Mesothelial cell of epicardium (in vitro differentiated cells): ENCODE results near the gene CCDC154. TPM values are rescaled to one million over a fixed set of nuclear protein-coding genes. Genes with fewer than 3 reads are reported as not detected.

ENCODE experiments used
- DNase-seq, 2 experiments: peaks; one replicate each; pipeline ENCODE4 v3.0.0; 2021; ENCODE audit warnings: low spot score in 2 of 2; ENCODE audit not compliant: unreplicated experiment in 2 of 2
- H3K27ac Mint-ChIP-seq: 2 replicates; pipeline ENCODE4 v1.8.0; 2021; ENCODE audit warnings: mixed read lengths
- H3K27me3 Mint-ChIP-seq: 2 replicates; pipeline ENCODE4 v1.8.0; 2021; ENCODE audit warnings: low read depth, mixed read lengths
- H3K36me3 Mint-ChIP-seq: 2 replicates; pipeline ENCODE4 v1.8.0; 2021; ENCODE audit warnings: mixed read lengths
- H3K4me1 Mint-ChIP-seq: 2 replicates; pipeline ENCODE4 v1.8.0; 2021; ENCODE audit warnings: mixed read lengths
- H3K4me3 Mint-ChIP-seq: 2 replicates; pipeline ENCODE4 v1.8.0; 2021; ENCODE audit warnings: mild to moderate bottlenecking, moderate library complexity, mixed read lengths
- H3K9me3 Mint-ChIP-seq: 2 replicates; pipeline ENCODE4 v1.8.0; 2021; ENCODE audit warnings: mixed read lengths
- total RNA-seq: library from RNA; stranded (reverse); gene quantifications from 3 replicates; pipeline ENCODE4 v1.2.1, GENCODE V29; 2021
- TF ChIP-seq, protein P1 (sequence below): fragments of 200-600 bp; sonication (generic); IDR thresholded peaks from one replicate; pipeline ENCODE4 v1.5.0; 2021; ENCODE audit warnings: antibody characterized with exemption; ENCODE audit not compliant: unreplicated experiment

The CCDC154 gene
- total RNA-seq, 1 donor from 2014 or later, result 5.6 TPM

DNA sequence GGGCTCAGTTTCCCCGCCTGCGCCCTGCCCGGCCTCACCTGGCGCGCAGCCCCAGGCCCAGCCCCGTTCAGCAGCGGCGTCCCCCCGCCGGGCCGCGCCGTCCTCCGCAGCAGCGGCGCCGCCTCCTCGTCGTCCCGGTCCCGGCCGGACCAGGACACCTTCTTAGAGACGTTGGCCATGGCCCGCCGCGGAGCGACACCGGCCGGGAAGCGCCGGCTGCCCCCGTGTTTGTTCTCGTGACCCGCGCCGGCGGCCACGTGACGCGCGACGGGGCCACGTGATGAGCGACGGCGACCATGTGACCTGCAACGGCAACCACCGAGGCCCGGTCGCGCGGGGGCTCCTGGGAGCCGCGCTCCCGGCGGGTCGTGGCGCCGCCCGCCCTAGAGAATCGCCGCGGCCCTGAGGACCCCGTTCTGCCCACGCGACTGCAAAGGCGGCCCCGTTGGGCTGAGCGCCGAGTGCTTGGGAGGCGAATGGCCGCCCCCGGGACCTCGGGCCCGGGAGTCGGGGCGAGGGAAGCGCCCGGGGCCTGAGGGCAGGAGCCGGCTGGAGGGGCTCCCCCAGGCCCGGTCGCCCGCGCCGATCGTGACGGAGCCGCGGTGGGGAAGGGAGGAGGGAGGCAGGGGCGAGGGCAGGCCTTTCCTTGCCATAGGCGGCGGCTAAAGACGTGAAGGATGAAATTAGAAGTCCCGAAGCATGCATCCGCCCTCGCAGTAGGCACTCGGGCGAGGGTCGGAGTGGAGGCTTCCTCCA, 30.6 kb upstream of the CCDC154 start, which contains the start of gene CLCN7:
TSS of gene CLCN7 (minus strand) at position 233 of the 756 bp plus-strand sequence. CDS start at position 179, 54 bp downstream.
- peak; percentile 76 to 86 for DNase-seq
- TF ChIP-seq, protein P1, sequence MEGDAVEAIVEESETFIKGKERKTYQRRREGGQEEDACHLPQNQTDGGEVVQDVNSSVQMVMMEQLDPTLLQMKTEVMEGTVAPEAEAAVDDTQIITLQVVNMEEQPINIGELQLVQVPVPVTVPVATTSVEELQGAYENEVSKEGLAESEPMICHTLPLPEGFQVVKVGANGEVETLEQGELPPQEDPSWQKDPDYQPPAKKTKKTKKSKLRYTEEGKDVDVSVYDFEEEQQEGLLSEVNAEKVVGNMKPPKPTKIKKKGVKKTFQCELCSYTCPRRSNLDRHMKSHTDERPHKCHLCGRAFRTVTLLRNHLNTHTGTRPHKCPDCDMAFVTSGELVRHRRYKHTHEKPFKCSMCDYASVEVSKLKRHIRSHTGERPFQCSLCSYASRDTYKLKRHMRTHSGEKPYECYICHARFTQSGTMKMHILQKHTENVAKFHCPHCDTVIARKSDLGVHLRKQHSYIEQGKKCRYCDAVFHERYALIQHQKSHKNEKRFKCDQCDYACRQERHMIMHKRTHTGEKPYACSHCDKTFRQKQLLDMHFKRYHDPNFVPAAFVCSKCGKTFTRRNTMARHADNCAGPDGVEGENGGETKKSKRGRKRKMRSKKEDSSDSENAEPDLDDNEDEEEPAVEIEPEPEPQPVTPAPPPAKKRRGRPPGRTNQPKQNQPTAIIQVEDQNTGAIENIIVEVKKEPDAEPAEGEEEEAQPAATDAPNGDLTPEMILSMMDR, result no peak
- Mint-ChIP-seq H3K27me3 (peaks cover 2% of the 10 kb centered on the region), H3K4me1 (peaks cover 19% of the 10 kb centered on the region), H3K9me3 (peaks cover 10% of the 10 kb centered on the region), H3K27ac (peak within 1 kb of the TSS; percentile 87), H3K4me3 (peak within 1 kb of the TSS; percentile 72), H3K36me3 (no peaks in the 10 kb centered on the region)

DNA sequence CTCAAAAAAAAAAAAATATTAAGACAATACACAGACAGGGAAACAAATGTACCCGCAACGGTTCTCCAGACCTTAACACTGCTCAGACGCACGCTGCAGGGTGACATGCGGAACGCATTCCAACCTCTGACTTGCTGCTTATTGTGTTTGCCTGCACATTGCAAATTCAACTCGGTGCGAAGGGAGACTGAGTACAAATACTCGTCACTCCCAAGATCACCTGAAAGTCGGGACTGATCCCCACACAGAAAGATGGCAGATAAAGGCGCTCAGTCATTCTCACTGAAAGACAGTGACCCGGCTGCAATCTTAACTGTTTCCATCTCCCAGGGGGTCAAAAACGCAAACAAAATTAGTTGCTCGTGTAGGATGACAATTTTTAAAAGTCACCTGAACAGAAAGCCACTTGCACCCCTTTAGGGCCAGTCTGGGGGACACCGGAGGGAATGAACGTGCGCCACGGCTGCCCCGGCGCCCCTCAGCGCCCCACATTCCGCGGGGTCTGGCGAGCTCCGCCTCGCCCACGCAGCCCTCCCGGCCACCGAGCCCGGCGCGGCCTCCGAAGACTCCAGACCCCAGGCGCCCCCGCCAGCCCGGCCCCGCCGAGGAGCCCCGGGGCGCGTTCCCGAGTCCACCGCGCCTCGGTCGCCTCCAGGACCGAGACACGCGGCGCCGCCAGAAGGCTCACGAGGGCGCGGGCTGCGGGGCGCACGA, 29.9 kb upstream of the CCDC154 start:
- Mint-ChIP-seq H3K9me3 (peaks cover 10% of the 10 kb centered on the region), H3K27ac (peak overlapping the region; percentile 83), H3K36me3 (no peaks in the 10 kb centered on the region), H3K4me3 (peak overlapping the region; percentile 72), H3K4me1 (peaks cover 19% of the 10 kb centered on the region), H3K27me3 (peaks cover 2% of the 10 kb centered on the region)
- TF ChIP-seq, protein P1, result no peak
- DNase-seq, result no peak

- Mint-ChIP-seq H3K36me3 (no peaks in the 10 kb centered on the region), H3K9me3 (peaks cover 5% of the 10 kb centered on the region), H3K27me3 (no peaks in the 10 kb centered on the region), H3K4me3 (peak overlapping the region; percentile 58), H3K27ac (peak overlapping the region; percentile 76), H3K4me1 (peaks cover 19% of the 10 kb centered on the region)
- TF ChIP-seq, protein P1, result no peak
- no peak for DNase-seq
These were observed 28.6 kb upstream of the CCDC154 start for GRCh38 chr16:1472974-1473373.

- Mint-ChIP-seq H3K36me3 (no peaks in the 10 kb centered on the region), H3K27me3 (no peaks in the 10 kb centered on the region), H3K9me3 (no peaks in the 10 kb centered on the region), H3K4me1 (peaks cover 19% of the 10 kb centered on the region), H3K27ac (no peak overlapping the region), H3K4me3 (no peak overlapping the region)
- no peak for DNase-seq
- TF ChIP-seq, protein P1, result no peak
These were observed 27.3 kb upstream of the CCDC154 start for GRCh38 chr16:1471569-1472194.

DNA sequence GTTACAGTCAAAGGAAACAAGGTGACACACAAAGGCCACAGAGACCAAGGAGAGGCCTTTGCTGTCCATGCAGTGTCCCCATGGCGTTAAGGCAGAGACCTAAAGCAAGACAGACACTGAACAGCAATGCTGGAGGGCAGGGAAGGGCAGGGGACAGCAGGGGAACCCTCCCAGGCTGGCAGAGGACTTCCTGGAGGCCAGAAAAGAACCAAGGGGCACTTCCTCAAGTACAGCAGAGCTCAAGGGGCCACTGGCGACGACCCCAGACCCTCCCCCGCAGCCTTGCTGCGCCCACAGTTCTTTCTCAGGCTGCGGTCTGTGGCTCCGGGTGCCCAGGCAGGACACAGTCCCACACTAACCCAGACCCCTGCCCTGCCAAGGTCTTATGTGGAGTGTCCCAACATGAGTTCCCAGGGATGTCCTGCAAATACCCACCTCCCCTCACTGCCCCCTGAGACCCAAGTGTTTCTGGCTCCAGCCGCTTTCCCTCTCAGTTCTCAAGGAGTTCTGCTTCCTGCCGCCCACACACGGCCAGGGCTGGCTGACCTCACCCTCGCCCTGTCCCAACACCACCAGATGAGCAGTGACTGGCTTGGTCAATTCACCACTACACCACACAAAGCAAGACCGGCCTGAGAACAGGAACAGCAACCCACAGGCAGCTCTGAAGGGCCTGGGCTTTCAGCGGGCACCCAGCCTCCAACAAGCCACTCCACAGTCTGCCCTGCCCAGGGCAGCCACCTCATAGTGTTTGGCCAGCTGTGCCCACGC, 26.3 kb upstream of the CCDC154 start:
- H3K9me3 Mint-ChIP-seq, result no peaks in the 10 kb centered on the region
- H3K36me3 Mint-ChIP-seq, result no peaks in the 10 kb centered on the region
- no peak overlapping the region for H3K4me3 Mint-ChIP-seq
- H3K4me1 Mint-ChIP-seq, result peaks cover 16% of the 10 kb centered on the region
- no peak overlapping the region for H3K27ac Mint-ChIP-seq
- no peaks in the 10 kb centered on the region for H3K27me3 Mint-ChIP-seq
- no peak for DNase-seq
- TF ChIP-seq, protein P1, result no peak
